Trophoblast cell (in vitro differentiated cells and primary cell): ENCODE data around the gene PRSS36.
"Not testable (repeated sequence)": the region's sequence is repeated elsewhere in the genome, so short reads cannot be mapped to it uniquely, and the experiment has no call there.

Experiments used
- DNase-seq, 2 donors: peaks; one replicate each; pipeline ENCODE4 v3.0.0-alpha.2; 2016
- H2AFZ ChIP-seq: 2 replicates; pipeline ENCODE4 v1.6.1; 2013; ENCODE audit warnings: low read length, moderate library complexity, mild to moderate bottlenecking; ENCODE audit not compliant: insufficient read depth, poor library complexity
- H2AK5ac ChIP-seq: 2 replicates; pipeline ENCODE4 v1.6.1; 2013; ENCODE audit warnings: mild to moderate bottlenecking, low read length
- H2BK120ac ChIP-seq: 2 replicates; pipeline ENCODE4 v1.6.1; 2013; ENCODE audit warnings: low read length, mild to moderate bottlenecking, moderate library complexity; ENCODE audit not compliant: insufficient read depth, poor library complexity
- H2BK12ac ChIP-seq: 2 replicates; pipeline ENCODE4 v1.6.1; 2013; ENCODE audit warnings: mild to moderate bottlenecking, low read length, moderate library complexity
- H2BK5ac ChIP-seq: 2 replicates; pipeline ENCODE4 v1.6.1; 2013; ENCODE audit warnings: low read length, low read depth, moderate library complexity, mild to moderate bottlenecking; ENCODE audit not compliant: poor library complexity
- H3K14ac ChIP-seq: 2 replicates; pipeline ENCODE4 v1.6.1; 2013; ENCODE audit warnings: mild to moderate bottlenecking, low read length
- H3K18ac ChIP-seq: 2 replicates; pipeline ENCODE4 v1.6.1; 2013; ENCODE audit warnings: mild to moderate bottlenecking, low read length
- H3K23ac ChIP-seq: 2 replicates; pipeline ENCODE4 v1.6.1; 2013; ENCODE audit warnings: low read length
- H3K27ac ChIP-seq: 2 replicates; pipeline ENCODE4 v1.5.1; 2013; ENCODE audit warnings: low read depth, mild to moderate bottlenecking, inconsistent platforms, low read length, moderate library complexity
- H3K27me3 ChIP-seq: 2 replicates; pipeline ENCODE4 v1.6.1; 2013; ENCODE audit warnings: inconsistent platforms, mild to moderate bottlenecking, low read length, moderate library complexity; ENCODE audit not compliant: insufficient read depth
- H3K36me3 ChIP-seq, 2 experiments: 1 replicate in 1 of 2; 2 replicates in 1 of 2; pipeline ENCODE4 v1.6.1; 2013; ENCODE audit warnings: low read length in 2 of 2, mild to moderate bottlenecking in 2 of 2, moderate library complexity in 1 of 2; ENCODE audit not compliant: insufficient read depth in 2 of 2, control insufficient read depth in 1 of 2
- H3K4ac ChIP-seq: 2 replicates; pipeline ENCODE4 v1.6.1; 2013; ENCODE audit warnings: low read depth, mild to moderate bottlenecking, low read length, moderate library complexity
- H3K4me1 ChIP-seq, 2 experiments: 1 replicate in 1 of 2; 2 replicates in 1 of 2; pipeline ENCODE4 v1.6.1; 2013; ENCODE audit warnings: low read length in 2 of 2, mild to moderate bottlenecking in 2 of 2, moderate library complexity in 1 of 2; ENCODE audit not compliant: insufficient read depth in 2 of 2, control insufficient read depth in 1 of 2
- H3K4me2 ChIP-seq: 2 replicates; pipeline ENCODE4 v1.6.1; 2013; ENCODE audit warnings: inconsistent platforms, mild to moderate bottlenecking, low read length, moderate library complexity
- H3K4me3 ChIP-seq: 2 replicates; pipeline ENCODE4 v1.5.1; 2013; ENCODE audit warnings: mild to moderate bottlenecking, low read depth, low read length, inconsistent platforms
- H3K79me1 ChIP-seq: one replicate; pipeline ENCODE4 v1.6.1; 2013; ENCODE audit warnings: low read length
- H3K79me2 ChIP-seq: 2 replicates; pipeline ENCODE4 v1.6.1; 2013; ENCODE audit warnings: low read length, mild to moderate bottlenecking; ENCODE audit not compliant: control insufficient read depth, insufficient read depth, poor library complexity
- H3K9ac ChIP-seq: 2 replicates; pipeline ENCODE4 v1.6.1; 2013; ENCODE audit warnings: mild to moderate bottlenecking, low read length
- H3K9me3 ChIP-seq: 2 replicates; pipeline ENCODE4 v1.6.1; 2013; ENCODE audit warnings: low read depth, mild to moderate bottlenecking, control low read depth, inconsistent platforms, low read length; ENCODE audit not compliant: insufficient read depth
- H4K12ac ChIP-seq: 2 replicates; pipeline ENCODE4 v1.6.1; 2013; ENCODE audit warnings: low read depth, mild to moderate bottlenecking, low read length, moderate library complexity
- H4K8ac ChIP-seq: 2 replicates; pipeline ENCODE4 v1.6.1; 2013; ENCODE audit warnings: low read depth, mild to moderate bottlenecking, low read length, moderate library complexity
- H4K91ac ChIP-seq: one replicate; pipeline ENCODE4 v1.6.1; 2013; ENCODE audit warnings: low read depth, mild to moderate bottlenecking, low read length, moderate library complexity
- WGBS: extraction: QIAGEN DNeasy Blood & Tissue Kit; methylation state at CpG from one replicate; pipeline ENCODE4 v1.1.7; 2013; ENCODE audit warnings: missing lambda C conversion rate; ENCODE audit not compliant: insufficient read length, insufficient coverage; ENCODE audit errors: extremely low coverage; 5-methylcytosine and 5-hydroxymethylcytosine counted together

PRSS36 gene

GRCh38 chr16:31143011-31143693, 6.7 kb downstream of the PRSS36 start:
- Histone ChIP-seq H3K4me3 (no peak overlapping the region), H2BK5ac (no peak overlapping the region), H3K36me3 (no peaks in the 10 kb centered on the region), H4K12ac (peak overlapping the region; percentile 75), H3K79me2 (peaks cover 3% of the 10 kb centered on the region), H3K79me1 (peaks cover 23% of the 10 kb centered on the region), H3K14ac (peak overlapping the region; percentile 35), H3K23ac (no peak overlapping the region), H3K4me2 (peak overlapping the region; percentile 100), H2BK12ac (no peak overlapping the region), H3K9ac (peak overlapping the region; percentile 87), H3K27ac (no peak overlapping the region), H3K18ac (peak overlapping the region; percentile 26), H2AK5ac (peak overlapping the region; percentile 31), H4K8ac (peak overlapping the region; percentile 72), H4K91ac (peak overlapping the region; percentile 75), H3K4ac (peak overlapping the region; percentile 31), H3K9me3 (peaks cover 6% of the 10 kb centered on the region), H3K27me3 (no peaks in the 10 kb centered on the region), H3K4me1 (peaks cover 25 to 26% of the 10 kb centered on the region in 2 experiments), H2AFZ (peak overlapping the region; percentile 87), H2BK120ac (peak overlapping the region; percentile 26)
- no CpG with 5 or more reads among the region's 22 CpGs for WGBS
- no peak for DNase-seq

- no peaks in the 10 kb centered on the region for H3K27me3 ChIP-seq
- H4K91ac ChIP-seq, result peak overlapping the region; percentile 75
- H3K4me3 ChIP-seq, result peak overlapping the region; percentile 68
- H2BK5ac ChIP-seq, result peak overlapping the region; percentile 42
- peak overlapping the region; percentile 87 for H2AFZ ChIP-seq
- H3K18ac ChIP-seq, result peak overlapping the region; percentile 26
- DNase-seq, result peak; percentile 99
- peak overlapping the region; percentile 72 for H4K8ac ChIP-seq
- peak overlapping the region; percentile 100 for H3K4me2 ChIP-seq
- peaks cover 23% of the 10 kb centered on the region for H3K79me1 ChIP-seq
- peak overlapping the region; percentile 75 for H4K12ac ChIP-seq
- H2BK12ac ChIP-seq, result peak overlapping the region; percentile 1
- H3K9ac ChIP-seq, result peak overlapping the region; percentile 87
- H3K4ac ChIP-seq, result peak overlapping the region; percentile 31
- H3K27ac ChIP-seq, result peak overlapping the region; percentile 20
- no peaks in the 10 kb centered on the region for H3K36me3 ChIP-seq
- peaks cover 6% of the 10 kb centered on the region for H3K9me3 ChIP-seq
- H3K23ac ChIP-seq, result no peak overlapping the region
- peak overlapping the region; percentile 26 for H2BK120ac ChIP-seq
- peak overlapping the region; percentile 31 for H2AK5ac ChIP-seq
- H3K14ac ChIP-seq, result peak overlapping the region; percentile 35
- peaks cover 26 to 27% of the 10 kb centered on the region in 2 experiments for H3K4me1 ChIP-seq
- H3K79me2 ChIP-seq, result peaks cover 3% of the 10 kb centered on the region
- WGBS, result no CpG with 5 or more reads among the region's 89 CpGs
Observed at GRCh38 chr16:31142109-31143010, 7.5 kb downstream of the PRSS36 start.

GRCh38 chr16:31141489-31142108, 8.3 kb downstream of the PRSS36 start:
- Histone ChIP-seq H3K27me3 (no peaks in the 10 kb centered on the region), H2AFZ (peak overlapping the region; percentile 53), H3K27ac (peak overlapping the region; percentile 20), H3K79me1 (peaks cover 23% of the 10 kb centered on the region), H3K36me3 (no peaks in the 10 kb centered on the region), H3K9ac (no peak overlapping the region), H3K79me2 (peaks cover 3% of the 10 kb centered on the region), H2BK12ac (peak overlapping the region; percentile 13), H3K4ac (peak overlapping the region; percentile 6), H4K8ac (peak overlapping the region; percentile 40), H3K4me3 (no peak overlapping the region), H3K4me2 (peak overlapping the region; percentile 42), H3K4me1 (peaks cover 26 to 27% of the 10 kb centered on the region in 2 experiments), H4K91ac (peak overlapping the region; percentile 80), H2BK120ac (peak overlapping the region; percentile 23), H2AK5ac (peak overlapping the region; percentile 11), H4K12ac (peak overlapping the region; percentile 9), H3K9me3 (peaks cover 6% of the 10 kb centered on the region), H3K14ac (peak overlapping the region; percentile 73), H2BK5ac (peak overlapping the region; percentile 52), H3K18ac (peak overlapping the region; percentile 45), H3K23ac (no peak overlapping the region)
- no CpG with 5 or more reads among the region's 10 CpGs for WGBS
- no peak for DNase-seq

- peak overlapping the region; percentile 80 for H4K91ac ChIP-seq
- peaks cover 29 to 30% of the 10 kb centered on the region in 2 experiments for H3K4me1 ChIP-seq
- H3K9me3 ChIP-seq, H3K4me3 ChIP-seq, H3K4me2 ChIP-seq, H2AK5ac ChIP-seq, H3K4ac ChIP-seq, H3K9ac ChIP-seq, H2AFZ ChIP-seq, H3K27me3 ChIP-seq, H4K12ac ChIP-seq, H3K36me3 ChIP-seq, H3K23ac ChIP-seq, H3K79me2 ChIP-seq: not testable (repeated sequence)
- peak in 1 of 2 donors; percentile 7 for DNase-seq
- H3K18ac ChIP-seq, result peak overlapping the region; percentile 45
- H2BK120ac ChIP-seq, result peak overlapping the region; percentile 23
- peak overlapping the region; percentile 52 for H2BK5ac ChIP-seq
- WGBS, result no CpG with 5 or more reads among the region's 9 CpGs
- H2BK12ac ChIP-seq, result peak overlapping the region; percentile 13
- peaks cover 23% of the 10 kb centered on the region for H3K79me1 ChIP-seq
- peak overlapping the region; percentile 40 for H4K8ac ChIP-seq
- H3K14ac ChIP-seq, result peak overlapping the region; percentile 73
- H3K27ac ChIP-seq, result peak overlapping the region; percentile 20
Observed at GRCh38 chr16:31141071-31141469, 8.8 kb downstream of the PRSS36 start.
